AG09319 (cell line): ENCODE data around the gene MOGAT1.

Source experiments
- DNase-seq: peaks from one replicate; pipeline ENCODE4 v3.0.0-alpha.2; 2010; ENCODE audit warnings: low read depth; ENCODE audit errors: extremely low read depth
- TF ChIP-seq, protein P1 (sequence below): IDR thresholded peaks from 2 replicates; pipeline ENCODE4 v1.5.1; 2011; ENCODE audit warnings: low read depth, mild to moderate bottlenecking, inconsistent platforms, low read length, moderate library complexity

The MOGAT1 gene

GRCh38 chr2:222672068-222672401 lies 577 bp downstream of the MOGAT1 start:
- no peak for DNase-seq
- TF ChIP-seq, protein P1, sequence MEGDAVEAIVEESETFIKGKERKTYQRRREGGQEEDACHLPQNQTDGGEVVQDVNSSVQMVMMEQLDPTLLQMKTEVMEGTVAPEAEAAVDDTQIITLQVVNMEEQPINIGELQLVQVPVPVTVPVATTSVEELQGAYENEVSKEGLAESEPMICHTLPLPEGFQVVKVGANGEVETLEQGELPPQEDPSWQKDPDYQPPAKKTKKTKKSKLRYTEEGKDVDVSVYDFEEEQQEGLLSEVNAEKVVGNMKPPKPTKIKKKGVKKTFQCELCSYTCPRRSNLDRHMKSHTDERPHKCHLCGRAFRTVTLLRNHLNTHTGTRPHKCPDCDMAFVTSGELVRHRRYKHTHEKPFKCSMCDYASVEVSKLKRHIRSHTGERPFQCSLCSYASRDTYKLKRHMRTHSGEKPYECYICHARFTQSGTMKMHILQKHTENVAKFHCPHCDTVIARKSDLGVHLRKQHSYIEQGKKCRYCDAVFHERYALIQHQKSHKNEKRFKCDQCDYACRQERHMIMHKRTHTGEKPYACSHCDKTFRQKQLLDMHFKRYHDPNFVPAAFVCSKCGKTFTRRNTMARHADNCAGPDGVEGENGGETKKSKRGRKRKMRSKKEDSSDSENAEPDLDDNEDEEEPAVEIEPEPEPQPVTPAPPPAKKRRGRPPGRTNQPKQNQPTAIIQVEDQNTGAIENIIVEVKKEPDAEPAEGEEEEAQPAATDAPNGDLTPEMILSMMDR, result no peak

- no peak for DNase-seq
- TF ChIP-seq, protein P1, result no peak
Observed at GRCh38 chr2:222673273-222673672, 1.8 kb downstream of the MOGAT1 start.

DNA sequence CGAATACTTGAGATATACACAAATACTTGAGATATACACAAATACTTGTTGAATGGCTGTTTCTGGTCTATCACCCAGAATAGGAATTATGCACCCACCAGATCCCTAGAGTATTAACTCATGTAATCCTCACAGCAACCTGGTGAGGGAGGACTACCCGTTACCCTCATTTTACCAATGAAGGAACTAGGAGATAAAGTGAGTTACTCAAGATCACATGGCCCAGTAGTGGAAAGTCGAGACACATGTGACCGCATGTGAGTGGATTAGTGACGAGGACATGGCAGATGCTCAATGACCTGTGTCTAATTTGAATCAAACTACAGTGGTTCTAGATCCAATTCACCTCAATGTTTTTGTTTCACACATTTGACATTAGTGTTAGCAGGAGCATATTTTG lies 2.4 kb downstream of the MOGAT1 start:
- TF ChIP-seq, protein P1, result no peak
- no peak for DNase-seq

DNA sequence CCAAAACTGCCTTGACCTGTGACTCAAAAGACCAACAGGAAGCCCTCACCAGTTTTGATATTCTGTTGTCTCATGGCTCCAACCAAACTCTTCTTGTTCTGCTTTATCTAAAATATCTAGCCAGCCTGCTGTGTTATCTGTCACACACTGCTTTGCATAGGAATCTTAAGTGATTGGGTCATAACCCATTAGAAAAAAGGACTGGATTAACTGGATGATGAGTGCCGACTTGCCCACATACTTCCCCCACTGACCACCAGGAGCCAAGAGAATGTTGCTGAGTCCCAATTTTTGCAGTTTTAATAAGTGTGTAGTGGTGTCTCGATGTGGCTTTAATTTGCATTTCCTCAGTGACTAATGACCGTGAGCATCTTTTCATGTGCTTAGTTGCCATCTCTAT lies 6.5 kb downstream of the MOGAT1 start:
- TF ChIP-seq, protein P1, result no peak
- no peak for DNase-seq

GRCh38 chr2:222683805-222684204 lies 12.3 kb downstream of the MOGAT1 start:
- TF ChIP-seq, protein P1, result no peak
- no peak for DNase-seq

GRCh38 chr2:222686086-222686750 lies 14.8 kb downstream of the MOGAT1 start:
- TF ChIP-seq, protein P1, result no peak
- no peak for DNase-seq

DNA sequence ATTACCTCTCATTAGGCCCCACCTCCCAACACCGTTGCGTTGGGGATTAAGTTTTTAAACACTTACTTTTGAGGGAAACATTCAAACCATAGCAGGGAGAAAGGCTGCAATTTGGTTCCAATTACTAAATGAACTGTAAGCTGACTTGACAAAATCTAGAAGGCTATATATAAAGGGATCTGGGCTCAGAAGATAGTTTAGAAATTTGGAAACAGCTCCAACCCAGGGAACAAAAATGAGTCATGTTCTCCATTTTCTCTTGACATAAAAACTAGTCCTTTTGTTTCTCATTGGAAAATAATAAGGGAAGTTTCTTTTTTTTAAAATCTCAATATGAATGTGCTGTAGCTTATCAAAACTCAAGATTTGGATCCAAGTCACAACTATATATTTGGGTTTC lies 17.5 kb downstream of the MOGAT1 start:
- TF ChIP-seq, protein P1, result no peak
- no peak for DNase-seq
